H1 (cell line): ENCODE measurements around the gene PHOSPHO1. TPM values are rescaled to one million over a fixed set of nuclear protein-coding genes. Genes with fewer than 3 reads are reported as not detected.

Experiments
- CTCF ChIA-PET: fragments of 300-600 bp; sonication (Branson Sonifier 250); formaldehyde crosslinking; loops from one replicate; lab custom pipeline; 2021; ENCODE audit not compliant: partially characterized antibody; lab: Charles Lee
- POLR2A ChIA-PET: fragments of 300-600 bp; sonication (Branson Sonifier 250); formaldehyde crosslinking; loops from one replicate; lab custom pipeline; 2021; ENCODE audit warnings: inconsistent platforms; ENCODE audit not compliant: partially characterized antibody; lab: Charles Lee
- DNase-seq, 2 experiments: peaks; one replicate each; pipeline versions ENCODE4 v3.0.0 to v3.0.0-alpha.2; 2010 to 2022; ENCODE audit warnings: low spot score in 2 of 2, low read depth in 1 of 2, mixed read lengths in 1 of 2
- FAIRE-seq: peaks from 2 replicates; lab custom pipeline; 2011; peaks lifted over from hg19 to GRCh38; lab: Jason Lieb, UNC
- H2AFZ ChIP-seq: 2 replicates; pipeline ENCODE4 v1.8.1; 2012; ENCODE audit warnings: low read length, inconsistent platforms
- H2AK5ac ChIP-seq: 2 replicates; pipeline ENCODE4 v1.6.1; 2013; ENCODE audit warnings: low read depth, low read length
- H2BK120ac ChIP-seq: replicated peaks from 2 replicates; pipeline ENCODE3; 2013; ENCODE audit warnings: low read depth, low read length, inconsistent platforms
- H2BK12ac ChIP-seq: 2 replicates; pipeline ENCODE4 v1.6.1; 2013; ENCODE audit warnings: low read depth, low read length
- H2BK15ac ChIP-seq: 2 replicates; pipeline ENCODE4 v1.6.1; 2013; ENCODE audit warnings: low read length
- H2BK20ac ChIP-seq: 2 replicates; pipeline ENCODE4 v1.6.1; 2013; ENCODE audit warnings: low read length
- H2BK5ac ChIP-seq: 2 replicates; pipeline ENCODE4 v1.6.1; 2013; ENCODE audit warnings: low read depth, low read length
- H3K14ac ChIP-seq: 2 replicates; pipeline ENCODE4 v1.6.1; 2013; ENCODE audit warnings: inconsistent platforms; ENCODE audit not compliant: insufficient read length
- H3K18ac ChIP-seq: 2 replicates; pipeline ENCODE4 v1.6.1; 2013; ENCODE audit warnings: low read length; ENCODE audit errors: extremely low read depth
- H3K23ac ChIP-seq: 2 replicates; pipeline ENCODE4 v1.6.1; 2013; ENCODE audit warnings: inconsistent platforms; ENCODE audit not compliant: insufficient read length
- H3K23me2 ChIP-seq: 2 replicates; pipeline ENCODE4 v1.6.1; 2013; ENCODE audit warnings: low read depth, low read length
- H3K27ac ChIP-seq: 2 replicates; pipeline ENCODE4 v1.6.1; 2011; ENCODE audit warnings: low read depth, low read length, inconsistent platforms
- H3K27me3 ChIP-seq, 4 experiments: replicated peaks in 1 of 4; 1 replicate in 1 of 4; 2 replicates in 3 of 4; pipeline versions ENCODE4 v1.6.1 to v1.8.1; 2011 to 2013; ENCODE audit warnings: low read length in 3 of 4, mild to moderate bottlenecking in 3 of 4, inconsistent platforms in 2 of 4, mixed read lengths in 2 of 4, moderate library complexity in 1 of 4; ENCODE audit not compliant: control insufficient read depth in 3 of 4, insufficient read depth in 3 of 4; ENCODE audit errors: extremely low read depth in 1 of 4
- H3K36me3 ChIP-seq, 4 experiments: 2 replicates each; pipeline versions ENCODE4 v1.6.1 to v1.8.1; 2011 to 2013; ENCODE audit warnings: mild to moderate bottlenecking in 4 of 4, low read length in 3 of 4, moderate library complexity in 2 of 4, control low read depth in 1 of 4, inconsistent platforms in 1 of 4; ENCODE audit not compliant: insufficient read depth in 4 of 4, control insufficient read depth in 2 of 4
- H3K4ac ChIP-seq: replicated peaks from 2 replicates; pipeline ENCODE3; 2013; ENCODE audit warnings: low read length, low read depth, mixed read lengths, inconsistent platforms; ENCODE audit not compliant: insufficient read length
- H3K4me1 ChIP-seq, 4 experiments: replicated peaks in 1 of 4; 1 replicate in 1 of 4; 2 replicates in 3 of 4; pipeline versions ENCODE4 v1.6.1 to v1.8.1; 2011 to 2013; ENCODE audit warnings: low read length in 3 of 4, inconsistent platforms in 2 of 4, mixed read lengths in 1 of 4; ENCODE audit not compliant: insufficient read depth in 4 of 4, control insufficient read depth in 3 of 4
- H3K4me2 ChIP-seq, 2 experiments: 2 replicates each; pipeline versions ENCODE4 v1.6.1 to v1.8.1; 2011 to 2013; ENCODE audit warnings: low read depth in 2 of 2, low read length in 2 of 2, control low read depth in 1 of 2, inconsistent platforms in 1 of 2, mild to moderate bottlenecking in 1 of 2; ENCODE audit not compliant: insufficient read depth in 1 of 2
- H3K4me3 ChIP-seq, 4 experiments: fragments of 200-600, 300-600 bp in 1 of 4; sonication (generic), shearing (Covaris generic), sonication (Bioruptor Twin) in 1 of 4; 2 replicates each; pipeline versions ENCODE4 v1.5.1 to v1.8.1; 2011 to 2016; ENCODE audit warnings: low read length in 4 of 4, low read depth in 3 of 4, control low read depth in 2 of 4, inconsistent platforms in 2 of 4, mild to moderate bottlenecking in 2 of 4, mixed read lengths in 1 of 4, moderate library complexity in 1 of 4; ENCODE audit not compliant: insufficient read depth in 2 of 4; ENCODE audit errors: extremely low read depth in 1 of 4
- H3K56ac ChIP-seq: replicated peaks from 2 replicates; pipeline ENCODE3; 2013; ENCODE audit warnings: low read depth, mild to moderate bottlenecking, mixed read lengths, low read length, inconsistent platforms; ENCODE audit not compliant: insufficient read length
- H3K79me1 ChIP-seq: 2 replicates; pipeline ENCODE4 v1.6.1; 2013; ENCODE audit warnings: low read depth, low read length, control low read depth
- H3K79me2 ChIP-seq, 2 experiments: 2 replicates each; pipeline versions ENCODE4 v1.6.1 to v1.8.1; 2012 to 2013; ENCODE audit warnings: low read length in 2 of 2, mild to moderate bottlenecking in 2 of 2, inconsistent platforms in 1 of 2; ENCODE audit not compliant: insufficient read depth in 2 of 2, control insufficient read depth in 1 of 2
- H3K9ac ChIP-seq, 4 experiments: replicated peaks in 1 of 4; 1 replicate in 1 of 4; 2 replicates in 3 of 4; pipeline versions ENCODE4 v1.6.1 to v1.8.1; 2011 to 2013; ENCODE audit warnings: low read depth in 3 of 4, low read length in 3 of 4, control low read depth in 2 of 4, mild to moderate bottlenecking in 2 of 4, moderate library complexity in 2 of 4, inconsistent platforms in 1 of 4; ENCODE audit errors: extremely low read depth in 1 of 4
- H3K9me3 ChIP-seq, 2 experiments: 2 replicates each; pipeline versions ENCODE4 v1.6.1 to v1.8.1; 2012 to 2013; ENCODE audit warnings: mild to moderate bottlenecking in 2 of 2, moderate library complexity in 2 of 2, control low read depth in 1 of 2, inconsistent platforms in 1 of 2, low read depth in 1 of 2, low read length in 1 of 2, mixed read lengths in 1 of 2; ENCODE audit not compliant: insufficient read depth in 2 of 2
- H4K20me1 ChIP-seq, 2 experiments: replicated peaks in 1 of 2; 2 replicates each; pipeline versions ENCODE3 to v1.8.1; 2011 to 2013; ENCODE audit warnings: inconsistent platforms in 2 of 2, low read length in 2 of 2, mild to moderate bottlenecking in 1 of 2; ENCODE audit not compliant: insufficient read depth in 2 of 2, control insufficient read depth in 1 of 2
- H4K5ac ChIP-seq: 2 replicates; pipeline ENCODE4 v1.6.1; 2013; ENCODE audit warnings: low read length, low read depth, mixed read lengths, inconsistent platforms; ENCODE audit not compliant: insufficient read length
- H4K8ac ChIP-seq: 2 replicates; pipeline ENCODE4 v1.8.0; 2013; ENCODE audit warnings: mild to moderate bottlenecking, moderate library complexity, low read length, inconsistent platforms; ENCODE audit not compliant: insufficient read depth; ENCODE audit errors: extremely low read depth
- H4K91ac ChIP-seq: replicated peaks from 2 replicates; pipeline ENCODE3; 2013; ENCODE audit warnings: low read length, mixed read lengths, inconsistent platforms; ENCODE audit not compliant: insufficient read length
- EP300 ChIP-seq, 2 experiments: IDR thresholded peaks; 1 replicate in 1 of 2; 2 replicates in 1 of 2; pipeline ENCODE4 v1.6.1; 2011 to 2012; ENCODE audit warnings: low read depth in 2 of 2, low read length in 2 of 2, mild to moderate bottlenecking in 2 of 2, borderline replicate concordance in 1 of 2, inconsistent platforms in 1 of 2, moderate library complexity in 1 of 2
- KDM5A ChIP-seq: fragments of 200-600 bp; IDR thresholded peaks from 2 replicates; pipeline ENCODE4 v1.7.1; 2012; ENCODE audit warnings: mild to moderate bottlenecking, low read length, inconsistent platforms, mixed read lengths
- SIRT6 ChIP-seq: IDR thresholded peaks from one replicate; pipeline ENCODE4 v1.7.1; 2012; ENCODE audit warnings: low read length, inconsistent platforms
- TEAD4 ChIP-seq: IDR thresholded peaks from 2 replicates; pipeline ENCODE4 v1.6.1; 2012; ENCODE audit warnings: low read depth, low read length, inconsistent platforms, mixed read lengths
- WGBS, 2 experiments: shearing (Covaris generic) in 1 of 2; methylation state at CpG; one replicate each; pipeline versions ENCODE4 v1.1.6 to v1.1.7; 2013 to 2015; ENCODE audit warnings: low lambda C conversion rate in 2 of 2, mixed read lengths in 2 of 2, inconsistent platforms in 1 of 2, low coverage in 1 of 2, missing lambda C conversion rate in 1 of 2; ENCODE audit not compliant: insufficient replicate concordance in 2 of 2, insufficient coverage in 1 of 2, insufficient read length in 1 of 2; ENCODE audit errors: extremely low coverage in 1 of 2, missing lambda C conversion rate in 1 of 2; 5-methylcytosine and 5-hydroxymethylcytosine counted together
- polyA plus RNA-seq, 7 experiments: library from polyadenylated mRNA; depleted of rRNA in 3 of 7; stranded (reverse) in 5 of 7; unstranded in 2 of 7; fragments of >200 nt in 5 of 7; fragments of 200-250 nt in 2 of 7; gene quantifications; 1 replicate in 5 of 7; 2 replicates in 1 of 7; 4 replicates in 1 of 7; pipeline versions ENCODE4 v1.2.1 to v1.2.3, GENCODE V29; 2011 to 2013; ENCODE audit warnings: missing spikeins in 2 of 7, mixed read lengths in 2 of 7
- total RNA-seq: library from RNA; stranded (reverse); fragmentation: NEBNext Ultra II Directional; extraction: Animal tissue kit (Norgen Biotek cat#: 25700); gene quantifications from 2 replicates; pipeline ENCODE4 v1.2.1, GENCODE V29; 2021

Gene PHOSPHO1
- total and polyA plus RNA-seq, 2 of the 8 experiments (the other 6 are each of a cell fraction or from before 2014, with no cell fraction given): 0.34 to 0.45 TPM

- no peaks in the 10 kb centered on the region for H3K36me3 ChIP-seq
- POLR2A ChIA-PET: interaction anchor here (1.7 kb wide), 1 partner anchor 16 kb away, joined by 7 read pairs; no protein-coding TSS in a partner anchor
- H3K4me1 ChIP-seq: peaks cover 2 to 5% (median 4%) of the 10 kb centered on the region in 4 experiments; a peak in 5 of 7 replicates
- CTCF ChIA-PET: interaction anchor here (0.7 to 3.7 kb wide), 8 partner anchors 13 to 168 kb away, joined by 3 to 15 read pairs (median 6); no protein-coding TSS in a partner anchor
- no peak overlapping the region for H3K18ac ChIP-seq
- no peaks in the 10 kb centered on the region for H4K20me1 ChIP-seq
- no peak overlapping the region for H2AFZ ChIP-seq
- no peak overlapping the region for H3K9ac ChIP-seq
- H2AK5ac ChIP-seq: no peak overlapping the region
- H3K14ac ChIP-seq: no peak overlapping the region
- no peak overlapping the region for H4K5ac ChIP-seq
- H4K91ac ChIP-seq: no peak overlapping the region
- WGBS, 2 experiments: 81% methylated on average over 1 of the region's 1 CpG; no CpG with 5 or more reads in 1 of the 2 experiments
- no peak overlapping the region for H3K4me3 ChIP-seq
- no peak overlapping the region for H2BK5ac ChIP-seq
- FAIRE-seq (no peak), DNase-seq (no peak)
- no peaks in the 10 kb centered on the region for H3K27me3 ChIP-seq
- H3K4me2 ChIP-seq: no peak overlapping the region
- no peak overlapping the region for H3K4ac ChIP-seq
- no peaks in the 10 kb centered on the region for H3K79me1 ChIP-seq
- TF ChIP-seq KDM5A (no peak), SIRT6 (no peak), TEAD4 (no peak), EP300 (IDR thresholded peaks at IDR 0.05; ENCODE audit: borderline replicate concordance in 1 of 2, low read depth in 2 of 2, low read length in 2 of 2) (no peak)
- no peak overlapping the region for H3K56ac ChIP-seq
- H3K9me3 ChIP-seq: no peaks in the 10 kb centered on the region
- H2BK120ac ChIP-seq: no peak overlapping the region
- H3K79me2 ChIP-seq: no peaks in the 10 kb centered on the region
- no peak overlapping the region for H4K8ac ChIP-seq
- no peak overlapping the region for H3K23ac ChIP-seq
- no peak overlapping the region for H2BK15ac ChIP-seq
- H3K23me2 ChIP-seq: no peaks in the 10 kb centered on the region
- no peak overlapping the region for H2BK20ac ChIP-seq
- no peak overlapping the region for H3K27ac ChIP-seq
- no peak overlapping the region for H2BK12ac ChIP-seq
These were observed 10.0 kb upstream of the PHOSPHO1 start for GRCh38 chr17:49240619-49241018.
